Large intestine (tissue), 3 donors: Measurements from ENCODE around the gene GBP5. TPM values are rescaled to one million over a fixed set of nuclear protein-coding genes. Genes with fewer than 3 reads are reported as not detected.
"Not testable (repeated sequence)": the region's sequence is repeated elsewhere in the genome, so short reads cannot be mapped to it uniquely, and the experiment has no call there.

ENCODE experiments used
- DNase-seq, 2 donors: peaks; one replicate each; pipeline versions ENCODE4 v3.0.0 to v3.0.0-alpha.2; 2013
- H3K27ac ChIP-seq: one replicate; pipeline ENCODE4 v1.5.1; 2013; ENCODE audit warnings: low read length
- H3K27me3 ChIP-seq: 2 replicates; pipeline ENCODE4 v1.6.1; 2013; ENCODE audit warnings: low read length; ENCODE audit not compliant: control insufficient read depth, insufficient read depth
- H3K36me3 ChIP-seq: 2 replicates; pipeline ENCODE4 v1.6.1; 2013; ENCODE audit warnings: low read length; ENCODE audit not compliant: control insufficient read depth, insufficient read depth
- H3K4me1 ChIP-seq: one replicate; pipeline ENCODE4 v1.6.1; 2013; ENCODE audit warnings: low read length; ENCODE audit not compliant: control insufficient read depth, insufficient read depth
- H3K4me3 ChIP-seq: one replicate; pipeline ENCODE4 v1.5.1; 2013; ENCODE audit warnings: low read length
- H3K9me3 ChIP-seq: one replicate; pipeline ENCODE4 v1.6.1; 2013; ENCODE audit warnings: mild to moderate bottlenecking, low read depth, low read length, moderate library complexity; ENCODE audit not compliant: control insufficient read depth
- WGBS: methylation state at CpG from one replicate; pipeline ENCODE4 v1.1.5; 2013; ENCODE audit warnings: low lambda C conversion rate; ENCODE audit not compliant: insufficient coverage; 5-methylcytosine and 5-hydroxymethylcytosine counted together
- polyA plus RNA-seq: library from polyadenylated mRNA; unstranded; fragments of 120-200 nt; gene quantifications from one replicate; pipeline ENCODE4 v1.2.1, GENCODE V29; 2013

Gene GBP5
- polyA plus RNA-seq, 1 donor = 1.7 TPM

DNA sequence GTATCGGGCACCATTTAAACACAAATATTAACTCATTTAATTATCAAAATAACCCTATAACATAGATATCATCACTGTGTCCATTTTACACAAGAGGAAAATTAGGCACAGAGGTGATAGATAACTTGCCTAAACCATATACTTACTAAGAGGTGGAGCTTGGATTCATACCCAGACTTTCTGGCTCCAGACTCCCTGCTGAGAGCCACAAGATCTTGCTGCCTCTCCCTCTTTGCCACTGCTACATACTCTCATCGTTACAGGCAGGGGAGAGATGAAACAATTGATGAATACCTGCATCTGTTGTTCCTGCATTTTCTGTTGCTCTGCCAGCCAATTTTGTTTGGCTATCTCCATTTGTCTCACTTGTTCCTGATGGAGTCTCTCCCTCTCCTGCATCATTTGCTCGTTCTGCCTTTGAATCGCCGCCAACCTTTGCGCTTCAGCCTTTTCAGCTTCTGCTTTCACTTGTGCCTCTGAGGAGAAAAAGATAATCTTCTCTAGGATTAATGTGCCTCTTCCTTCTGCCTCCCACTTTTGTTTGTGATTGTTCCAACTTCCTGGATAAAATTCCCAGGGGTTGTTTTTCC is 10.6 kb downstream of the GBP5 start:
- WGBS = no CpG with 5 or more reads among the region's 6 CpGs
- H3K9me3 ChIP-seq = no peaks in the 10 kb centered on the region
- peaks cover 2% of the 10 kb centered on the region for H3K27me3 ChIP-seq
- H3K4me1 ChIP-seq = no peaks in the 10 kb centered on the region
- no peak overlapping the region for H3K27ac ChIP-seq
- no peak for DNase-seq
- no peaks in the 10 kb centered on the region for H3K36me3 ChIP-seq
- no peak overlapping the region for H3K4me3 ChIP-seq

GRCh38 chr1:89260566-89261255 is 11.9 kb downstream of the GBP5 start:
- DNase-seq = no peak
- Histone ChIP-seq H3K9me3 (no peaks in the 10 kb centered on the region), H3K4me1 (no peaks in the 10 kb centered on the region), H3K27me3 (peaks cover 2% of the 10 kb centered on the region), H3K36me3 (no peaks in the 10 kb centered on the region), H3K4me3 (no peak overlapping the region), H3K27ac (no peak overlapping the region)
- 50% methylated on average over 1 of the region's 5 CpGs for WGBS

DNA sequence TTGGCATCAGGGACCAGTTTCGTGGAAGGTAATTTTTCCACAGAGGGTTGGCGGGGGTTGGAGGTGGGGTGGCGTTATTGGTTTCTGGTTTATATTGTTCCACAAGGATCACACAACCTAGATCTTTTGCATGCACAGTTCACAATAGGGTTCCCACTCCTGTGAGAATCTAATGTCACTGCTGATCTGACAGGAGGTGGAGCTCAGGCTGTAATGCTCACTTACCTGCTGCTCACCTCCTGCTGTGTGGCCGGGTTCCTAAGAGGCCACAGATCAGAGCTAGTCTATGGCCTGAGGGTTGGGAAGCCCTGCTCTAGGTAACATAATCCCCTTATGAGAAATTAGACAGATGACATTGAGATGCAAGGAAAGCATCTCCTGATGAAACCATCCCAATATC is 12.6 kb downstream of the GBP5 start:
- Histone ChIP-seq H3K4me1 (no peaks in the 10 kb centered on the region), H3K36me3 (no peaks in the 10 kb centered on the region), H3K27ac (no peak overlapping the region), H3K27me3 (peaks cover 2% of the 10 kb centered on the region), H3K4me3 (no peak overlapping the region), H3K9me3 (no peaks in the 10 kb centered on the region)
- no peak for DNase-seq
- WGBS = no CpG with 5 or more reads among the region's 4 CpGs

GRCh38 chr1:89259283-89259971 is 13.2 kb downstream of the GBP5 start:
- no CpG with 5 or more reads among the region's 11 CpGs for WGBS
- no peaks in the 10 kb centered on the region for H3K9me3 ChIP-seq
- no peak overlapping the region for H3K27ac ChIP-seq
- H3K27me3 ChIP-seq = peaks cover 2% of the 10 kb centered on the region
- H3K36me3 ChIP-seq = no peaks in the 10 kb centered on the region
- no peaks in the 10 kb centered on the region for H3K4me1 ChIP-seq
- no peak overlapping the region for H3K4me3 ChIP-seq
- DNase-seq = no peak

GRCh38 chr1:89257041-89257440 is 15.6 kb downstream of the GBP5 start:
- no peak for DNase-seq
- no peaks in the 10 kb centered on the region for H3K4me1 ChIP-seq
- no peaks in the 10 kb centered on the region for H3K9me3 ChIP-seq
- H3K27me3 ChIP-seq = peaks cover 2% of the 10 kb centered on the region
- WGBS = no CpG with 5 or more reads among the region's 2 CpGs
- no peak overlapping the region for H3K27ac ChIP-seq
- no peaks in the 10 kb centered on the region for H3K36me3 ChIP-seq
- no peak overlapping the region for H3K4me3 ChIP-seq

- DNase-seq, H3K27ac ChIP-seq, H3K36me3 ChIP-seq, H3K4me1 ChIP-seq, H3K9me3 ChIP-seq, H3K4me3 ChIP-seq, H3K27me3 ChIP-seq: not testable (repeated sequence)
- WGBS = no CpG with 5 or more reads among the region's 8 CpGs
Measured at GRCh38 chr1:89255581-89255980, 17.1 kb downstream of the GBP5 start.

GRCh38 chr1:89254658-89255287 is 17.9 kb downstream of the GBP5 start:
- Histone ChIP-seq H3K27me3 (peaks cover 2% of the 10 kb centered on the region), H3K27ac (no peak overlapping the region), H3K9me3 (no peaks in the 10 kb centered on the region), H3K4me1 (no peaks in the 10 kb centered on the region), H3K36me3 (no peaks in the 10 kb centered on the region), H3K4me3 (no peak overlapping the region)
- 73% methylated on average over 2 of the region's 4 CpGs for WGBS
- DNase-seq = no peak

DNA sequence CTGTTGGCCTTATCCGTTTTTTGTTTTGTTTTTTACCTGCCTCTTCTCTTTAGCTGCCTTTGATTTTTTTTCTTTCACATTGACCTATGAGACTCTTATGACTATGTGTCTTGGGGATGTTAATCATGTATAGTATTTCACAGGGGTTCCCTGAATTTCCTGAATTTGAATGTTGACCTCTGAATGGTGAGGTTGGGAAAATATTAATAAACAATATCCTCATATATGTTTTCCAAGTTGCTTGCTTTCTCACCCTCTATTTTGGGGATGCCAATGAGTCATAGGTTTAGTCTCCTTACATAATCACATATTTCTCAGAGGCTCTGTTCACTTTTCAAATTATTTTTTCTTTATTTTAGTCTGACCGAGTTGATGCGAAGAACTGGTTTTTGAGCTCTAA is 29.6 kb downstream of the GBP5 start:
- Histone ChIP-seq H3K4me1 (no peaks in the 10 kb centered on the region), H3K27ac (no peak overlapping the region), H3K36me3 (no peaks in the 10 kb centered on the region), H3K9me3 (no peaks in the 10 kb centered on the region), H3K27me3 (no peaks in the 10 kb centered on the region), H3K4me3 (no peak overlapping the region)
- no CpG with 5 or more reads among the region's 3 CpGs for WGBS
- no peak for DNase-seq

Other genes starting within 250 kb of the GBP5 start
- gene GBP3, start 250.0 kb downstream of the GBP5 start, polyA plus RNA-seq = 109 TPM
- 39.3 TPM for gene GBP1, start 207.7 kb downstream of the GBP5 start, polyA plus RNA-seq
- 56.9 TPM for gene GBP2, start 146.7 kb downstream of the GBP5 start, polyA plus RNA-seq
- gene GBP7, start 96.9 kb downstream of the GBP5 start, polyA plus RNA-seq = 0.10 TPM
- gene GBP4, start 73.9 kb downstream of the GBP5 start, polyA plus RNA-seq = 8.9 TPM
- 0.04 TPM for gene GBP6, start 91.2 kb upstream of the GBP5 start, polyA plus RNA-seq